ENCODE data around the gene SLC2A10. TPM values are rescaled to one million over a fixed set of nuclear protein-coding genes. Genes with fewer than 3 reads are reported as not detected.

The SLC2A10 gene
- total RNA-seq, 1 experiment from 2014 or later = 9.6 TPM

DNA sequence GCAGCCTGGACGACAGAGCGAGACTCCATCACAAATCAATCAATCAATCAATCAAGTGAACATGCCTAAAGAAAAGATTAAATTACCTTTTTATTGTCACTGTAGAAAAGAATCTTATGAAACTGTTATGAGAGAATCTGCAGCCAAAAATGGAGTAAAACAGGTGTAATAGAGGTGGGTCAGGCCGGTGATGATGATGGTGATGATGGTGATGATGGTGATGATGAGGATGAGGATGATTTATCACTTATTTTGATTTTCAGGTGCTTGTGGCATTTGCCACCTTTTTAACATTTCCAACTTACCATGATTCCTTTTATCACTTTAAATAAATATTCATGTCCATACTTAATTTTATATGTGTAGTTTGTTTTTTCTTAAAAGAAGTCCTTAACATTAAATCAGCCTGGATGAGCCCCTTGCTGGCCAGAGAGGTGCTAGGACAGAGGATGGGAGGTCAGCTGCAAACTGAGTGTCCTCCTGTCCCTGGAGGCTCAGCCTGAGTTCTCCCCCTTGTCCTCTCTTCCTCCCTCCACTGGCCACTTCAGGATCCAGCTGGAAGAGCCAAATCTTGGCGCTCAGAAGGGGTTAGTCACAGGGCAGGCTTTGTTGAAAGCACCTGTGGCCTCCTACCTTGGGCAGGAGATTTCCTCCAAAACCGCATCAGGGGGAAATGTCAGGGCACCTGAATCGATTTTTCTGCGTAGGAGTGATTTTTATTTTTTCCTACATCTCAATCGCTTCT, 32.6 kb downstream of the SLC2A10 start:
- no peaks in the 10 kb centered on the region for H3K79me2 ChIP-seq (ENCODE audit: low read length)
- H3K27ac ChIP-seq (ENCODE audit: low read length) = no peak overlapping the region
- H3K9me3 ChIP-seq (ENCODE audit: low read length) = no peaks in the 10 kb centered on the region
- no peak for ATAC-seq
- no peaks in the 10 kb centered on the region for H3K36me3 ChIP-seq (ENCODE audit: low read depth, low read length)
- POLR2A ChIA-PET (ENCODE audit: unreplicated experiment) = no interaction called here
- H2AFZ ChIP-seq (ENCODE audit: low read length) = no peak overlapping the region
- H3K4me2 ChIP-seq (ENCODE audit: low read length) = no peak overlapping the region
- intact Hi-C loops (cut with micrococcal nuclease) = no loop called here
- DNase-seq = peak; percentile 60
- H3K27me3 ChIP-seq (ENCODE audit: low read length) = no peaks in the 10 kb centered on the region
- no peaks in the 10 kb centered on the region for H3F3A ChIP-seq (ENCODE audit: low read length, unreplicated experiment)
- H3K9ac ChIP-seq (ENCODE audit: low read length) = no peak overlapping the region
- no peaks in the 10 kb centered on the region for H4K20me1 ChIP-seq (ENCODE audit: low read length)
- no TSS peak for BruUV-seq (replicated peaks)
- TF ChIP-seq EZH2 (IDR thresholded peaks at IDR 0.05; ENCODE audit: low read length, unreplicated experiment) (no peak), EZH2phosphoT487 (IDR thresholded peaks at IDR 0.05; ENCODE audit: borderline replicate concordance, low read length) (no peak)
- TF ChIP-seq, protein P1, sequence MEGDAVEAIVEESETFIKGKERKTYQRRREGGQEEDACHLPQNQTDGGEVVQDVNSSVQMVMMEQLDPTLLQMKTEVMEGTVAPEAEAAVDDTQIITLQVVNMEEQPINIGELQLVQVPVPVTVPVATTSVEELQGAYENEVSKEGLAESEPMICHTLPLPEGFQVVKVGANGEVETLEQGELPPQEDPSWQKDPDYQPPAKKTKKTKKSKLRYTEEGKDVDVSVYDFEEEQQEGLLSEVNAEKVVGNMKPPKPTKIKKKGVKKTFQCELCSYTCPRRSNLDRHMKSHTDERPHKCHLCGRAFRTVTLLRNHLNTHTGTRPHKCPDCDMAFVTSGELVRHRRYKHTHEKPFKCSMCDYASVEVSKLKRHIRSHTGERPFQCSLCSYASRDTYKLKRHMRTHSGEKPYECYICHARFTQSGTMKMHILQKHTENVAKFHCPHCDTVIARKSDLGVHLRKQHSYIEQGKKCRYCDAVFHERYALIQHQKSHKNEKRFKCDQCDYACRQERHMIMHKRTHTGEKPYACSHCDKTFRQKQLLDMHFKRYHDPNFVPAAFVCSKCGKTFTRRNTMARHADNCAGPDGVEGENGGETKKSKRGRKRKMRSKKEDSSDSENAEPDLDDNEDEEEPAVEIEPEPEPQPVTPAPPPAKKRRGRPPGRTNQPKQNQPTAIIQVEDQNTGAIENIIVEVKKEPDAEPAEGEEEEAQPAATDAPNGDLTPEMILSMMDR (conservative IDR thresholded peaks at IDR 0.05; ENCODE audit: low read depth, low read length) = no peak
- H3K4me3 ChIP-seq (ENCODE audit: low read length) = no peak overlapping the region
- H3K4me1 ChIP-seq (ENCODE audit: insufficient read depth, low read length) = peaks cover 37% of the 10 kb centered on the region
- CTCF ChIA-PET = no interaction called here
- H3K9me2 ChIP-seq (replicated peaks; ENCODE audit: low read length) = no peaks in the 10 kb centered on the region

DNA sequence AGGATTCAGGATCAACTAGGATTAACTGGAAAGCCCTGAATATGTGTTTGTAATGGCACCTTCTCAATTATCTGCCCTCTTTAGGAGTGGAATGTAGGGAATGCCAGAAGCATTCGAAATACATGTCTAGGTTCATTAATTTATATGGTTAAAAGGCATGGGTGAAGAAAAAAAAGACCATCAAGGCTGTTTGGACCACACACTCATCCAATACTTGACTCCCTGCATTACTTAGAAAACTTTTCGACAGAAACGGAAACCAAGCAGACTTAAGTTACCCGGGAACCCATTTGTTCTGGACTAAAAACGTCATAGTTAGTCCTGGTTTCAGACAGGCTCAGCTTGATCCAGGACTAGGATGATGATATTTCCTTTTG, 33.2 kb downstream of the SLC2A10 start:
- CTCF ChIA-PET = no interaction called here
- DNase-seq = no peak
- Histone ChIP-seq H3K4me2 (ENCODE audit: low read length) (no peak overlapping the region), H3K9me2 (replicated peaks; ENCODE audit: low read length) (no peaks in the 10 kb centered on the region), H3F3A (ENCODE audit: low read length, unreplicated experiment) (no peaks in the 10 kb centered on the region), H3K4me3 (ENCODE audit: low read length) (no peak overlapping the region), H3K9ac (ENCODE audit: low read length) (no peak overlapping the region), H3K9me3 (ENCODE audit: low read length) (no peaks in the 10 kb centered on the region), H3K36me3 (ENCODE audit: low read depth, low read length) (no peaks in the 10 kb centered on the region), H3K79me2 (ENCODE audit: low read length) (no peaks in the 10 kb centered on the region), H3K4me1 (ENCODE audit: insufficient read depth, low read length) (peaks cover 43% of the 10 kb centered on the region), H3K27ac (ENCODE audit: low read length) (no peak overlapping the region), H3K27me3 (ENCODE audit: low read length) (no peaks in the 10 kb centered on the region), H4K20me1 (ENCODE audit: low read length) (no peaks in the 10 kb centered on the region), H2AFZ (ENCODE audit: low read length) (no peak overlapping the region)
- intact Hi-C loops (cut with micrococcal nuclease) = no loop called here
- ATAC-seq = no peak
- POLR2A ChIA-PET (ENCODE audit: unreplicated experiment) = no interaction called here
- BruUV-seq (replicated peaks) = no TSS peak
- TF ChIP-seq EZH2 (IDR thresholded peaks at IDR 0.05; ENCODE audit: low read length, unreplicated experiment) (no peak), EZH2phosphoT487 (IDR thresholded peaks at IDR 0.05; ENCODE audit: borderline replicate concordance, low read length) (no peak)
- TF ChIP-seq, protein P1 (conservative IDR thresholded peaks at IDR 0.05; ENCODE audit: low read depth, low read length) = no peak

DNA sequence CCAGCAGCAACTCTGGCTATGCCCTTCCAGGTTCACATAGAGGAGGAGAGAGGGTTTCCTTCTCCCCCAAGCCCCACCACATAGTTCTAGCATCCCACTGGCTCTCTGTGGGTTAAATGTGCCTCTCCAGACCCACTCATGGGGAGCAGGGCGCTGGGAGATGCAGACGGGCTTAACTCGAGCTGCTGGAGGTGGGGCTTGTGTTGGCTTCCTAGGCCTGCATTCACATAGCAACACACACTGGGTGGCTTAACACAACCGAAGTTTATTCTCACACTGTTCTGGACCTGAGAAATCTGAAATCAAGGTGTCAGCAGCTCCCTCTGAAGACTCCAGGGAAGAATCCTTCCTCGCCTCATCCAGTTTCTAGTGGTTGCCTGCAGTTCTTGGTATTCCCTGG, 33.6 kb downstream of the SLC2A10 start:
- DNase-seq (no peak), ATAC-seq (no peak)
- TF ChIP-seq EZH2phosphoT487 (IDR thresholded peaks at IDR 0.05; ENCODE audit: borderline replicate concordance, low read length) = no peak
- no peak for TF ChIP-seq EZH2 (IDR thresholded peaks at IDR 0.05; ENCODE audit: low read length, unreplicated experiment)
- TF ChIP-seq, protein P1 (conservative IDR thresholded peaks at IDR 0.05; ENCODE audit: low read depth, low read length) = no peak
- intact Hi-C loops (cut with micrococcal nuclease) = no loop called here
- Histone ChIP-seq H3K79me2 (ENCODE audit: low read length) (no peaks in the 10 kb centered on the region), H3K27me3 (ENCODE audit: low read length) (no peaks in the 10 kb centered on the region), H3K27ac (ENCODE audit: low read length) (no peak overlapping the region), H3K4me1 (ENCODE audit: insufficient read depth, low read length) (peaks cover 45% of the 10 kb centered on the region), H2AFZ (ENCODE audit: low read length) (no peak overlapping the region), H3K9ac (ENCODE audit: low read length) (no peak overlapping the region), H4K20me1 (ENCODE audit: low read length) (no peaks in the 10 kb centered on the region), H3K4me2 (ENCODE audit: low read length) (no peak overlapping the region), H3K9me3 (ENCODE audit: low read length) (no peaks in the 10 kb centered on the region), H3K9me2 (replicated peaks; ENCODE audit: low read length) (no peaks in the 10 kb centered on the region), H3K36me3 (ENCODE audit: low read depth, low read length) (no peaks in the 10 kb centered on the region), H3F3A (ENCODE audit: low read length, unreplicated experiment) (no peaks in the 10 kb centered on the region), H3K4me3 (ENCODE audit: low read length) (no peak overlapping the region)
- ChIA-PET CTCF (no interaction called here), POLR2A (ENCODE audit: unreplicated experiment) (no interaction called here)
- BruUV-seq (replicated peaks) = no TSS peak
